Tibial nerve (tissue), 3 donors: Measurements from ENCODE around the gene TUBB4A.

Experiments
- EP300 ChIP-seq, 2 donors: sonication (generic); formaldehyde crosslinking; IDR thresholded peaks; one replicate each; pipeline ENCODE4 v1.6.1; 2017; ENCODE audit warnings: antibody characterized with exemption in 2 of 2, mild to moderate bottlenecking in 1 of 2
- POLR2A ChIP-seq, 2 donors: fragments of 450-650 bp; IDR thresholded peaks; one replicate each; pipeline ENCODE4 v1.6.1; 2017; ENCODE audit warnings: antibody characterized with exemption in 2 of 2, mild to moderate bottlenecking in 2 of 2, moderate library complexity in 2 of 2

GRCh38 chr19:6451583-6452222, 50.4 kb downstream of the TUBB4A start:
- TF ChIP-seq EP300 (IDR thresholded peaks at IDR 0.05) (no peak), POLR2A (IDR thresholded peaks at IDR 0.05) (no peak)
